SU-DHL-6 (cell line): ENCODE data around the gene CALCR.

Experiments
- H2AFZ ChIP-seq: fragments of 200-600 bp; sonication (generic); 2 replicates; pipeline ENCODE4 v1.6.1; 2014; ENCODE audit warnings: low read depth, mild to moderate bottlenecking, moderate library complexity, mixed read lengths, antibody characterized with exemption, low read length; ENCODE audit not compliant: severe bottlenecking
- H3F3A ChIP-seq: fragments of 200-600 bp; shearing (Covaris generic); 2 replicates; pipeline ENCODE4 v1.6.0; 2016; ENCODE audit warnings: antibody characterized with exemption, mild to moderate bottlenecking; ENCODE audit not compliant: insufficient read depth
- H3K27ac ChIP-seq: fragments of 200-600 bp; sonication (generic); 2 replicates; pipeline ENCODE4 v1.5.1; 2016; ENCODE audit warnings: low read depth, mild to moderate bottlenecking, low read length, moderate library complexity, mixed read lengths
- H3K27me3 ChIP-seq: fragments of 200-600 bp; sonication (generic), shearing (Covaris generic); 2 replicates; pipeline ENCODE4 v1.6.0; 2014; ENCODE audit warnings: mild to moderate bottlenecking, low read length
- H3K36me3 ChIP-seq: fragments of 200-600 bp; sonication (generic); 2 replicates; pipeline ENCODE4 v1.6.1; 2014; ENCODE audit warnings: mild to moderate bottlenecking, low read length, mixed read lengths
- H3K4me2 ChIP-seq: fragments of 300-600, 200-600 bp; shearing (Covaris generic), sonication (generic); 2 replicates; pipeline ENCODE4 v1.6.0; 2014; ENCODE audit warnings: low read length, low read depth, mild to moderate bottlenecking; ENCODE audit not compliant: poor library complexity, severe bottlenecking
- H3K4me3 ChIP-seq: fragments of 200-600 bp; sonication (generic); 2 replicates; pipeline ENCODE4 v1.5.1; 2014; ENCODE audit warnings: antibody characterized with exemption, low read length, mild to moderate bottlenecking, mixed read lengths; ENCODE audit not compliant: insufficient read depth, poor library complexity, severe bottlenecking
- H3K79me2 ChIP-seq: fragments of 200-600 bp; sonication (generic); 2 replicates; pipeline ENCODE4 v1.6.1; 2014; ENCODE audit warnings: mild to moderate bottlenecking, low read length, moderate library complexity; ENCODE audit not compliant: insufficient read depth
- H3K9ac ChIP-seq: fragments of 200-600 bp; sonication (generic); 2 replicates; pipeline ENCODE4 v1.7.0; 2014; ENCODE audit warnings: mild to moderate bottlenecking, low read length
- H3K9me2 ChIP-seq: fragments of 200-600 bp; sonication (generic); replicated peaks from 2 replicates; pipeline ENCODE4 v1.6.1; 2014; ENCODE audit warnings: low read length; ENCODE audit not compliant: insufficient read depth
- H3K9me3 ChIP-seq: fragments of 200-600 bp; sonication (generic); 2 replicates; pipeline ENCODE4 v1.6.1; 2014; ENCODE audit warnings: low read length, mixed read lengths; ENCODE audit not compliant: insufficient read depth
- H4K20me1 ChIP-seq: fragments of 200-600 bp; sonication (generic); 2 replicates; pipeline ENCODE4 v1.6.1; 2014; ENCODE audit warnings: low read depth, mild to moderate bottlenecking, antibody characterized with exemption, low read length, moderate library complexity, mixed read lengths
- EZH2phosphoT487 ChIP-seq: fragments of 200-600 bp; sonication (generic), shearing (Covaris generic); conservative IDR thresholded peaks from 2 replicates; pipeline ENCODE4 v1.6.1; 2018; ENCODE audit warnings: mild to moderate bottlenecking, antibody characterized with exemption, low read length, moderate library complexity, mixed read lengths
- TF ChIP-seq, protein P1 (sequence below): fragments of 200-600 bp; sonication (generic); IDR thresholded peaks from one replicate; pipeline ENCODE4 v1.5.1; 2017; ENCODE audit warnings: antibody characterized with exemption, mild to moderate bottlenecking, low read length, moderate library complexity; ENCODE audit not compliant: insufficient read depth, poor library complexity, severe bottlenecking

Gene CALCR

DNA sequence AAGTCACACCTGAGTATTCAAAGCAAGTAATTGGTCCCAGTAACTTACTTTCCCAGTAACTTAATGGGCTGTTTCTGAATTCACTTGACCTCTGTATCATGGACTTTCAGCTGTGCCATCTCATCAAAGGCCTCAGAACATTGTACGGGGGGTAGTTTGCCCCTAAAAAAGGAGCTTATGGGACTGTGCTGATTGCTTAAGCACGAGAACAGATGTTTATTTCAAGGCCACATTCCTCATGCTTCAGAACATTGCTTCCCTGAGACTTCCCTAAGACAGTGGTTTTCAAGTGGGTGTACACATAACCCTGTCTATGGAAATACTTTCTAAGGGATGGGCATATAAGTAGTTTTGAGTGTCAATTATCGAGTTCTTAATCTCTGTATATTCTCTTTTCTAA lies 26.8 kb downstream of the CALCR start:
- Histone ChIP-seq H3K9me2 (no peaks in the 10 kb centered on the region), H3K79me2 (no peaks in the 10 kb centered on the region), H3K9me3 (no peaks in the 10 kb centered on the region), H3K9ac (no peak overlapping the region), H2AFZ (no peak overlapping the region), H3F3A (no peaks in the 10 kb centered on the region), H3K4me3 (no peak overlapping the region), H3K36me3 (no peaks in the 10 kb centered on the region), H3K27ac (no peak overlapping the region), H3K4me2 (no peak overlapping the region), H4K20me1 (no peaks in the 10 kb centered on the region; the same call in 1 of the 2 replicates), H3K27me3 (no peaks in the 10 kb centered on the region)
- TF ChIP-seq, protein P1, sequence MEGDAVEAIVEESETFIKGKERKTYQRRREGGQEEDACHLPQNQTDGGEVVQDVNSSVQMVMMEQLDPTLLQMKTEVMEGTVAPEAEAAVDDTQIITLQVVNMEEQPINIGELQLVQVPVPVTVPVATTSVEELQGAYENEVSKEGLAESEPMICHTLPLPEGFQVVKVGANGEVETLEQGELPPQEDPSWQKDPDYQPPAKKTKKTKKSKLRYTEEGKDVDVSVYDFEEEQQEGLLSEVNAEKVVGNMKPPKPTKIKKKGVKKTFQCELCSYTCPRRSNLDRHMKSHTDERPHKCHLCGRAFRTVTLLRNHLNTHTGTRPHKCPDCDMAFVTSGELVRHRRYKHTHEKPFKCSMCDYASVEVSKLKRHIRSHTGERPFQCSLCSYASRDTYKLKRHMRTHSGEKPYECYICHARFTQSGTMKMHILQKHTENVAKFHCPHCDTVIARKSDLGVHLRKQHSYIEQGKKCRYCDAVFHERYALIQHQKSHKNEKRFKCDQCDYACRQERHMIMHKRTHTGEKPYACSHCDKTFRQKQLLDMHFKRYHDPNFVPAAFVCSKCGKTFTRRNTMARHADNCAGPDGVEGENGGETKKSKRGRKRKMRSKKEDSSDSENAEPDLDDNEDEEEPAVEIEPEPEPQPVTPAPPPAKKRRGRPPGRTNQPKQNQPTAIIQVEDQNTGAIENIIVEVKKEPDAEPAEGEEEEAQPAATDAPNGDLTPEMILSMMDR: no peak
- TF ChIP-seq EZH2phosphoT487: no peak

DNA sequence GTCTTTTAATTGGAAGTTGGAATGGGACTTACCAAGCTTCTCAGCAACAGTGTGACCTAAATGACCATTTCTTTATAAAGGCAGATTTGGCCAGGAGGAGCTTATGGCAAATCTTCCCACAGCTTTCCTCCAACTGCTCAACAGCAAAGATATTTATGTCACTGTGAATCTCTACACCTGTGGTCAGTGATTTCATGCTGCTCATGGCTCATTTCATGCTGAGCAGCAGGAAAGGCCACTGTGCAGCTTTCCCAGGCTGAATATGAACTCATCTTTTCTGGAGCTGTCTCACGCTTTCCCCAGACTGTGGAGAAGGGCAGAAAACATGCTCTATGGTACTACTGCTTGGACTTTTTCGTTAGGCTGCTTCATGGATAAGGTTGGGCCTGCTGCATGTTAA lies 29.8 kb downstream of the CALCR start:
- Histone ChIP-seq H3K27me3 (no peaks in the 10 kb centered on the region), H3K4me2 (no peak overlapping the region), H4K20me1 (no peaks in the 10 kb centered on the region; the same call in 1 of the 2 replicates), H2AFZ (no peak overlapping the region), H3K27ac (no peak overlapping the region), H3K4me3 (no peak overlapping the region), H3K9ac (no peak overlapping the region), H3F3A (no peaks in the 10 kb centered on the region), H3K79me2 (no peaks in the 10 kb centered on the region), H3K9me2 (no peaks in the 10 kb centered on the region), H3K9me3 (no peaks in the 10 kb centered on the region), H3K36me3 (no peaks in the 10 kb centered on the region)
- TF ChIP-seq EZH2phosphoT487: no peak
- TF ChIP-seq, protein P1: no peak

GRCh38 chr7:93538061-93538460 lies 36.5 kb downstream of the CALCR start:
- Histone ChIP-seq H3K9me2 (no peaks in the 10 kb centered on the region), H3K36me3 (no peaks in the 10 kb centered on the region), H3K4me3 (no peak overlapping the region), H4K20me1 (no peaks in the 10 kb centered on the region), H3K79me2 (no peaks in the 10 kb centered on the region), H3K9ac (no peak overlapping the region), H3F3A (no peaks in the 10 kb centered on the region), H3K27me3 (no peaks in the 10 kb centered on the region), H3K27ac (no peak overlapping the region), H3K4me2 (no peak overlapping the region), H2AFZ (no peak overlapping the region), H3K9me3 (no peaks in the 10 kb centered on the region)
- TF ChIP-seq, protein P1: no peak
- TF ChIP-seq EZH2phosphoT487: no peak
